Astrocyte (in vitro differentiated cells and primary cell): ENCODE measurements around the gene ARHGAP28.

ENCODE experiments used
- EZH2 ChIP-seq: IDR thresholded peaks from 2 replicates; pipeline ENCODE4 v1.6.1; 2012; ENCODE audit warnings: mild to moderate bottlenecking, low read length, inconsistent platforms; ENCODE audit not compliant: insufficient read depth
- TF ChIP-seq, protein P1 (sequence below): IDR thresholded peaks from 2 replicates; pipeline ENCODE4 v1.5.1; 2011; ENCODE audit warnings: low read depth, mild to moderate bottlenecking, inconsistent platforms, low read length, moderate library complexity; ENCODE audit not compliant: insufficient read depth

DNA sequence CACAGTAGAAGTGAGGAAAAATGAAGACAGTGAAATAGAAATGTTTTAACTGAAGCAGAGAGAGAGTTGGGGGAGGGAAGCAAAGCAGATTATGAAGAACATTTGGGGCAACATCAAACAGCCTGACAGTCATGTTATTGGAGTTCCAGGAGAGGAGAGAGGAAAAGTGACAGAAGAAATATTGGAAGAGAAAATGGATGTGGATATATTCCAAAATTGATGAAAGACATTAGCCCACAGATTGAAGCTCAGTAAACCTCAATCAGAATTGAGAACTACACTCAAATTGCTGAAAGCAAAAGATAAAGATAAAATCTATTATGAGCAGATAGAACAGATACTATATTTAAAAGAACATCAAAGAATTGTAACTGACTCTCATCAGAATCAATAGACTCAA lies 90.8 kb downstream of the ARHGAP28 start:
- TF ChIP-seq, protein P1, sequence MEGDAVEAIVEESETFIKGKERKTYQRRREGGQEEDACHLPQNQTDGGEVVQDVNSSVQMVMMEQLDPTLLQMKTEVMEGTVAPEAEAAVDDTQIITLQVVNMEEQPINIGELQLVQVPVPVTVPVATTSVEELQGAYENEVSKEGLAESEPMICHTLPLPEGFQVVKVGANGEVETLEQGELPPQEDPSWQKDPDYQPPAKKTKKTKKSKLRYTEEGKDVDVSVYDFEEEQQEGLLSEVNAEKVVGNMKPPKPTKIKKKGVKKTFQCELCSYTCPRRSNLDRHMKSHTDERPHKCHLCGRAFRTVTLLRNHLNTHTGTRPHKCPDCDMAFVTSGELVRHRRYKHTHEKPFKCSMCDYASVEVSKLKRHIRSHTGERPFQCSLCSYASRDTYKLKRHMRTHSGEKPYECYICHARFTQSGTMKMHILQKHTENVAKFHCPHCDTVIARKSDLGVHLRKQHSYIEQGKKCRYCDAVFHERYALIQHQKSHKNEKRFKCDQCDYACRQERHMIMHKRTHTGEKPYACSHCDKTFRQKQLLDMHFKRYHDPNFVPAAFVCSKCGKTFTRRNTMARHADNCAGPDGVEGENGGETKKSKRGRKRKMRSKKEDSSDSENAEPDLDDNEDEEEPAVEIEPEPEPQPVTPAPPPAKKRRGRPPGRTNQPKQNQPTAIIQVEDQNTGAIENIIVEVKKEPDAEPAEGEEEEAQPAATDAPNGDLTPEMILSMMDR, result no peak
- no peak for TF ChIP-seq EZH2
